Mammary epithelial cell (primary cell): Measurements from ENCODE around the gene ZNF850.

Experiments
- EZH2 ChIP-seq: IDR thresholded peaks from 2 replicates; pipeline ENCODE4 v1.6.1; 2012; ENCODE audit warnings: low read length, inconsistent platforms, borderline replicate concordance
- TF ChIP-seq, protein P1 (sequence below), 2 donors: IDR thresholded peaks in 1 of 2; conservative IDR thresholded peaks in 1 of 2; 2 replicates each; pipeline ENCODE4 v1.5.1; 2011 to 2012; ENCODE audit warnings: inconsistent platforms in 2 of 2, low read length in 2 of 2, mild to moderate bottlenecking in 2 of 2, control low read depth in 1 of 2, low read depth in 1 of 2; ENCODE audit not compliant: insufficient read depth in 1 of 2; ENCODE audit errors: extremely low read depth in 1 of 2

GRCh38 chr19:36775768-36776167 lies 3.2 kb upstream of the ZNF850 start:
- TF ChIP-seq, protein P1, sequence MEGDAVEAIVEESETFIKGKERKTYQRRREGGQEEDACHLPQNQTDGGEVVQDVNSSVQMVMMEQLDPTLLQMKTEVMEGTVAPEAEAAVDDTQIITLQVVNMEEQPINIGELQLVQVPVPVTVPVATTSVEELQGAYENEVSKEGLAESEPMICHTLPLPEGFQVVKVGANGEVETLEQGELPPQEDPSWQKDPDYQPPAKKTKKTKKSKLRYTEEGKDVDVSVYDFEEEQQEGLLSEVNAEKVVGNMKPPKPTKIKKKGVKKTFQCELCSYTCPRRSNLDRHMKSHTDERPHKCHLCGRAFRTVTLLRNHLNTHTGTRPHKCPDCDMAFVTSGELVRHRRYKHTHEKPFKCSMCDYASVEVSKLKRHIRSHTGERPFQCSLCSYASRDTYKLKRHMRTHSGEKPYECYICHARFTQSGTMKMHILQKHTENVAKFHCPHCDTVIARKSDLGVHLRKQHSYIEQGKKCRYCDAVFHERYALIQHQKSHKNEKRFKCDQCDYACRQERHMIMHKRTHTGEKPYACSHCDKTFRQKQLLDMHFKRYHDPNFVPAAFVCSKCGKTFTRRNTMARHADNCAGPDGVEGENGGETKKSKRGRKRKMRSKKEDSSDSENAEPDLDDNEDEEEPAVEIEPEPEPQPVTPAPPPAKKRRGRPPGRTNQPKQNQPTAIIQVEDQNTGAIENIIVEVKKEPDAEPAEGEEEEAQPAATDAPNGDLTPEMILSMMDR (conservative IDR thresholded peaks at IDR 0.05 in 1 of 2, IDR thresholded peaks at IDR 0.05 in 1 of 2; ENCODE audit: extremely low read depth in 1 of 2, insufficient read depth in 1 of 2, low read depth in 1 of 2, low read length in 2 of 2), result no peak
- no peak for TF ChIP-seq EZH2
